ENCODE data around the gene PAK1. TPM values are rescaled to one million over a fixed set of nuclear protein-coding genes. Genes with fewer than 3 reads are reported as not detected.
A peak's percentile ranks its signal among the peaks of the same experiment; 100 is the strongest.

PAK1 gene
- total and polyA plus RNA-seq, 9 of the 15 experiments (the other 6 are each of a cell fraction or from before 2014, with no cell fraction given), result 0.52 to 11.7 (median 1.9) TPM

- no peaks in the 10 kb centered on the region for H3K9me1 ChIP-seq (ENCODE audit: control insufficient read depth, insufficient read depth, low read length)
- H3K4me1 ChIP-seq (replicated peaks in 1 of 2; ENCODE audit: control insufficient read depth in 2 of 2, insufficient read depth in 2 of 2, low read length in 2 of 2), result no peaks in the 10 kb centered on the region
- H3K9me3 ChIP-seq (replicated peaks; ENCODE audit: control insufficient read depth, insufficient read depth, low read depth, low read length), result no peaks in the 10 kb centered on the region
- DNase-seq (ENCODE audit: extremely low read depth in 1 of 4, low spot score in 3 of 4) (no peak), FAIRE-seq (no peak), ATAC-seq (no peak)
- no peak overlapping the region for H3K4me3 ChIP-seq
- no peak overlapping the region for H3K27ac ChIP-seq (ENCODE audit: extremely low read depth, low read depth, low read length)
- CTCF ChIA-PET (ENCODE audit: low intra/inter-chr PET ratio), result no interaction called here
- no peaks in the 10 kb centered on the region for H3K36me3 ChIP-seq (ENCODE audit: control insufficient read depth, insufficient read depth, low read length)
- H3K9ac ChIP-seq (ENCODE audit: insufficient read depth in 1 of 2, low read depth in 2 of 2, low read length in 2 of 2), result no peak overlapping the region
- intact Hi-C loops (cut with micrococcal nuclease) (no loop called here), in situ Hi-C loops (cut with MboI) (no loop called here)
- POLR2A ChIA-PET, result no interaction called here
- BruUV-seq (replicated peaks), result no TSS peak
- WGBS (ENCODE audit: insufficient coverage, low coverage, missing lambda C conversion rate), result 0% methylated on average over 4 of the region's 4 CpGs
- H2AFZ ChIP-seq (ENCODE audit: low read depth, low read length), result no peak overlapping the region
- H4K20me1 ChIP-seq (replicated peaks; ENCODE audit: control insufficient read depth, insufficient read depth, low read length), result no peaks in the 10 kb centered on the region
- no peaks in the 10 kb centered on the region for H3K79me2 ChIP-seq (ENCODE audit: control insufficient read depth, insufficient read depth, low read length)
- peaks cover 2 to 7% of the 10 kb centered on the region in 2 experiments; a peak in 1 of 5 replicates for H3K27me3 ChIP-seq (ENCODE audit: control insufficient read depth in 2 of 2, insufficient read depth in 2 of 2, low read length in 2 of 2)
- TF ChIP-seq HNRNPUL1 (IDR thresholded peaks at IDR 0.05; ENCODE audit: low read length), result no peak
- TF ChIP-seq ZNF140 (CRISPR knock-in tag; IDR thresholded peaks at IDR 0.05), result no peak
- TF ChIP-seq CBX1 (IDR thresholded peaks at IDR 0.05; ENCODE audit: low read depth), result no peak
- TF ChIP-seq ATF6 (CRISPR knock-in tag; IDR thresholded peaks at IDR 0.05), result no peak
- TF ChIP-seq ZNF217 (CRISPR knock-in tag; IDR thresholded peaks at IDR 0.05), result no peak
- TF ChIP-seq, protein P1, sequence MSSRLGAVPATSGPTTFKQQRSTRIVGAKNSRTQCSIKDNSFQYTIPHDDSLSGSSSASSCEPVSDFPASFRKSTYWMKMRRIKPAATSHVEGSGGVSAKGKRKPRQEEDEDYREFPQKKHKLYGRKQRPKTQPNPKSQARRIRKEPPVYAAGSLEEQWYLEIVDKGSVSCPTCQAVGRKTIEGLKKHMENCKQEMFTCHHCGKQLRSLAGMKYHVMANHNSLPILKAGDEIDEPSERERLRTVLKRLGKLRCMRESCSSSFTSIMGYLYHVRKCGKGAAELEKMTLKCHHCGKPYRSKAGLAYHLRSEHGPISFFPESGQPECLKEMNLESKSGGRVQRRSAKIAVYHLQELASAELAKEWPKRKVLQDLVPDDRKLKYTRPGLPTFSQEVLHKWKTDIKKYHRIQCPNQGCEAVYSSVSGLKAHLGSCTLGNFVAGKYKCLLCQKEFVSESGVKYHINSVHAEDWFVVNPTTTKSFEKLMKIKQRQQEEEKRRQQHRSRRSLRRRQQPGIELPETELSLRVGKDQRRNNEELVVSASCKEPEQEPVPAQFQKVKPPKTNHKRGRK (tag; IDR thresholded peaks at IDR 0.05), result peak; percentile 52; the same call in 1 of the 2 replicates
- no peak for TF ChIP-seq ADNP (tag; IDR thresholded peaks at IDR 0.05)
- no peak overlapping the region for H3K4me2 ChIP-seq (ENCODE audit: insufficient read depth, low read length)
Measured at GRCh38 chr11:77289737-77290136, 184.2 kb downstream of the PAK1 start.
